Hindlimb muscle (tissue), 1 donor: Measurements from ENCODE around the gene CPEB2. TPM values are rescaled to one million over a fixed set of nuclear protein-coding genes. Genes with fewer than 3 reads are reported as not detected.

Experiments
- DNase-seq: peaks from one replicate; pipeline ENCODE4 v3.0.0-alpha.2; 2013
- polyA plus RNA-seq: library from polyadenylated mRNA; unstranded; fragments of 120-200 nt; gene quantifications from one replicate; pipeline ENCODE4 v1.2.1, GENCODE V29; 2013; ENCODE audit not compliant: insufficient read length

CPEB2 gene
- polyA plus RNA-seq, 1 donor = 5.8 TPM

GRCh38 chr4:15011166-15011565 lies 8.9 kb downstream of the CPEB2 start:
- no peak for DNase-seq

GRCh38 chr4:15012017-15012788 lies 9.9 kb downstream of the CPEB2 start:
- DNase-seq = no peak

GRCh38 chr4:15013585-15013984 lies 11.3 kb downstream of the CPEB2 start:
- DNase-seq = no peak

GRCh38 chr4:15015170-15015569 lies 12.9 kb downstream of the CPEB2 start:
- DNase-seq = no peak

GRCh38 chr4:15018361-15018760 lies 16.1 kb downstream of the CPEB2 start:
- no peak for DNase-seq

GRCh38 chr4:15020502-15021286 lies 18.4 kb downstream of the CPEB2 start:
- DNase-seq = no peak

GRCh38 chr4:15021311-15021710 lies 19.0 kb downstream of the CPEB2 start:
- DNase-seq = no peak

GRCh38 chr4:15021946-15022345 lies 19.7 kb downstream of the CPEB2 start:
- no peak for DNase-seq

GRCh38 chr4:15024386-15024785 lies 22.1 kb downstream of the CPEB2 start:
- no peak for DNase-seq

GRCh38 chr4:15025693-15026092 lies 23.4 kb downstream of the CPEB2 start:
- DNase-seq = no peak

GRCh38 chr4:15027921-15028435 lies 25.7 kb downstream of the CPEB2 start:
- no peak for DNase-seq

- no peak for DNase-seq
Measured at GRCh38 chr4:15031197-15031596, 28.9 kb downstream of the CPEB2 start.

GRCh38 chr4:15031993-15032675 lies 29.9 kb downstream of the CPEB2 start:
- DNase-seq = no peak

- DNase-seq = no peak
Measured at GRCh38 chr4:15034071-15034764, 31.9 kb downstream of the CPEB2 start.

GRCh38 chr4:15035159-15035558 lies 32.9 kb downstream of the CPEB2 start:
- no peak for DNase-seq

- DNase-seq = no peak
Measured at GRCh38 chr4:15037923-15038541, 35.8 kb downstream of the CPEB2 start.

- no peak for DNase-seq
Measured at GRCh38 chr4:15040916-15041463, 38.7 kb downstream of the CPEB2 start.

GRCh38 chr4:15042529-15043167 lies 40.4 kb downstream of the CPEB2 start:
- no peak for DNase-seq

- no peak for DNase-seq
Measured at GRCh38 chr4:15043226-15043625, 40.9 kb downstream of the CPEB2 start.

GRCh38 chr4:15043922-15044321 lies 41.6 kb downstream of the CPEB2 start:
- no peak for DNase-seq

- no peak for DNase-seq
Measured at GRCh38 chr4:15054541-15054940, 52.3 kb downstream of the CPEB2 start.
